ENCODE data around the gene HCN2.
"Not testable (repeated sequence)": the region's sequence is repeated elsewhere in the genome, so short reads cannot be mapped to it uniquely, and the experiment has no call there.

HCN2 gene

DNA sequence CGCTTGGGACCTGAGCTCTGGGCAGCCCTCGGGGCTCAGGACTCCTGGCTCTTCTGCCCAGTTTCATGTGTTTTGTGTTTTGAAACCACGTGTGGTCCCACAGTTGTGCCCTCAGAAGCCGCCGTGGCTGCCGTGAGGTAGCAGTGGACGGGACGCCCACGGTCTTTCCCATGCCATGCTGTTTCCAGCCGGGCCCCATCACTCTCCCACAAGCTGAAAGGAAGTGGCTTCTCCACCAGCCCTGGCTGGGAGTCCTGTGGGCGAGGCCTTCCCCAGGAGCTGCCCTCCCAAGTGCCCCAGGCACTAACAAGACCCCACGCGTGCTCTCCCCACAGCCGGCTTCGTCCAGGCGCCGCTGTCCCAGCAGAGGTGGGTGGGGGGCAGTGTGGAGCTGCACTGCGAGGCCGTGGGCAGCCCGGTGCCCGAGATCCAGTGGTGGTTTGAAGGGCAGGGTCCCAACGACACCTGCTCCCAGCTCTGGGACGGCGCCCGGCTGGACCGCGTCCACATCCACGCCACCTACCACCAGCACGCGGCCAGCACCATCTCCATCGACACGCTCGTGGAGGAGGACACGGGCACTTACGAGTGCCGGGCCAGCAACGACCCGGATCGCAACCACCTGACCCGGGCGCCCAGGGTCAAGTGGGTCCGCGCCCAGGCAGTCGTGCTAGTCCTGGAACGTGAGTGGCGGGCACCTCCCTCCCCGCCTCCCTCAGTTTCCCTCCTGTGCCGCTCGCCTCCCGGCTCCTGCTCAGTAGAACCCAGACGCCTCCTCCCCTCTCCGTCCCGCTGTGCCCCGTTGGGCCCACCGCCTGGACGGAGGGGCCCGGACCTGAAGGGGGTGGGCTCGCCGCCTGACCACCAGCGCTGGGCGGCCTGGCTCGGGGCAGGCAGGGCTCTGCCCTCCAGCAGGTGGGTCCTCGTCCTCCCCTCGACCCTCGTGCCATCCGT lies 12.0 kb upstream of the HCN2 start:
- H3K36me3 Mint-ChIP-seq = peaks cover 16% of the 10 kb centered on the region
- no peak overlapping the region for H3K4me3 Mint-ChIP-seq
- DNase-seq (ENCODE audit: low spot score in 2 of 2) (no peak), ATAC-seq (no peak)
- H3K4me1 Mint-ChIP-seq = peaks cover 33% of the 10 kb centered on the region
- no peaks in the 10 kb centered on the region for H3K9me3 Mint-ChIP-seq
- H3K27ac Mint-ChIP-seq = no peak overlapping the region

DNA sequence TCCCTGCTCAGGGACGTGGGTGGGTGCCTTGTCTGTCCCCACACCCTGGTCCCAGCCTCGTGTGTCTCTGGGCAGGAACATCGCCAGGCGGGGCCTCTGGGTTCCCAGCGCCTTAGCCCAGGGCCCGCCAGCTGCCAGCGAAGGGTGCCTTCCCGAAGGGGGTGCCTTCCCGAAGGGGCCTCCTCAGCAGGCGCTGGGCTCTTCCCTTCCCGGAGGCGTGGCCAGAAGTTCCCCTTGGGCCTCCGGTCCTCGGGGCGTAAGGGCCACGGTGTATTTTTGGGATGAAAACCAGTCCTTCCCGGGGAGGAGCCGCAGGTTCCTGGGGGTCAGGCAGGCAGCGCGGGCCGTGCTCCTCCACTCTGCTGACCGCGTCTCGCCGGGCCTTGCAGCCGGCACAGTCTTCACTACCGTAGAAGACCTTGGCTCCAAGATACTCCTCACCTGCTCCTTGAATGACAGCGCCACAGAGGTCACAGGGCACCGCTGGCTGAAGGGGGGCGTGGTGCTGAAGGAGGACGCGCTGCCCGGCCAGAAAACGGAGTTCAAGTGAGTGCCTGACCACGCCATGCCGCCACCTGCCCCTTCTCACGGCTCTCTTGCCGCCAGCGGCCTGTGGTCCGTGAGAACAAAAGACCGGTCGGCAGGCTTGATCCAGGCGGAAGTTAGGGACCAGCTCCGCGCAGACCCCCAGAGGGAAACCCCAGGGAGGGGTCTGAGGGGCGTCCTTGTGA lies 10.4 kb upstream of the HCN2 start:
- H3K4me3 Mint-ChIP-seq = no peak overlapping the region
- H3K9me3 Mint-ChIP-seq = no peaks in the 10 kb centered on the region
- no peak for ATAC-seq
- H3K27ac Mint-ChIP-seq = no peak overlapping the region
- peaks cover 26% of the 10 kb centered on the region for H3K36me3 Mint-ChIP-seq
- DNase-seq (ENCODE audit: low spot score in 2 of 2) = no peak
- peaks cover 31% of the 10 kb centered on the region for H3K4me1 Mint-ChIP-seq

DNA sequence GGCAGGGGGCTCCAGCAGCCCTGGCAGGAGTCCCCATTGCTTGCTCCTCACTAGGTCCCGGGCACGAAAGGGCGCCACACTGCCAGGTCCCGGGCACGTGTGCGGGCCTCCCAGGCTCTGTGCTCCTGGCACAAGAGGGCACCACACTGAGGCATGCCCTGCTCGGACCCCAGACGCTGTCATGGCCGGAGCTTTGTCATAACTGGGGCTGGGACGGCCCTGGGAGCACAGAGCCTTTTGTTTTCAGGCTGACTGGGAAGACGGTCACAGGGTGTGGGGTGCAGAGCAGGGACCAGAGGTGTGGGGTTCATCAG lies 9.9 kb upstream of the HCN2 start:
- Mint-ChIP-seq H3K9me3 (no peaks in the 10 kb centered on the region), H3K4me3 (no peak overlapping the region), H3K4me1 (peaks cover 27% of the 10 kb centered on the region), H3K27ac (no peak overlapping the region), H3K36me3 (peaks cover 26% of the 10 kb centered on the region)
- DNase-seq (ENCODE audit: low spot score in 2 of 2) = no peak
- ATAC-seq = no peak

DNA sequence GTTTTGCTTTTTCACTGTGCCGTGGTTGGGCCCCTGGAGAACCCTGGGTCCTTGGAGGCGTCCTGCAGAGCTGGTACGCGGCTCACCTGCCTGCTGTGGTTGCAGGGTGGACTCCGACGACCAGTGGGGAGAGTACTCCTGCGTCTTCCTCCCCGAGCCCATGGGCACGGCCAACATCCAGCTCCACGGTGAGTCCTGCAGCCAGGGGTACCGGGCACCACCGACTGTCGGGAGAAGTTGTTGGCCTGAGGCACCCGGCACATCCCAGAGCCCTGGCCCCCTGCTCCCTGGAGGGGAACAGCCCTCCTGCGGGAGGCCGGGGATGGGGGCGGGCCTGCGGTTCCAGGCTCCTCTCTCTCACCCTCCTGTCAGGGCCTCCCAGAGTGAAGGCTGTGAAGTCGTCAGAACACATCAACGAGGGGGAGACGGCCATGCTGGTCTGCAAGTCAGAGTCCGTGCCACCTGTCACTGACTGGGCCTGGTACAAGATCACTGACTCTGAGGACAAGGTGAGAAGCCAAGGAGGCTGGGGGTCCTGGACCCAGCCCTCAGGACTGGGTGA lies 9.3 kb upstream of the HCN2 start:
- no peak overlapping the region for H3K4me3 Mint-ChIP-seq
- peaks cover 26% of the 10 kb centered on the region for H3K36me3 Mint-ChIP-seq
- H3K4me1 Mint-ChIP-seq = peaks cover 22% of the 10 kb centered on the region
- ATAC-seq = no peak
- no peak for DNase-seq (ENCODE audit: low spot score in 2 of 2)
- H3K27ac Mint-ChIP-seq = no peak overlapping the region
- no peaks in the 10 kb centered on the region for H3K9me3 Mint-ChIP-seq

DNA sequence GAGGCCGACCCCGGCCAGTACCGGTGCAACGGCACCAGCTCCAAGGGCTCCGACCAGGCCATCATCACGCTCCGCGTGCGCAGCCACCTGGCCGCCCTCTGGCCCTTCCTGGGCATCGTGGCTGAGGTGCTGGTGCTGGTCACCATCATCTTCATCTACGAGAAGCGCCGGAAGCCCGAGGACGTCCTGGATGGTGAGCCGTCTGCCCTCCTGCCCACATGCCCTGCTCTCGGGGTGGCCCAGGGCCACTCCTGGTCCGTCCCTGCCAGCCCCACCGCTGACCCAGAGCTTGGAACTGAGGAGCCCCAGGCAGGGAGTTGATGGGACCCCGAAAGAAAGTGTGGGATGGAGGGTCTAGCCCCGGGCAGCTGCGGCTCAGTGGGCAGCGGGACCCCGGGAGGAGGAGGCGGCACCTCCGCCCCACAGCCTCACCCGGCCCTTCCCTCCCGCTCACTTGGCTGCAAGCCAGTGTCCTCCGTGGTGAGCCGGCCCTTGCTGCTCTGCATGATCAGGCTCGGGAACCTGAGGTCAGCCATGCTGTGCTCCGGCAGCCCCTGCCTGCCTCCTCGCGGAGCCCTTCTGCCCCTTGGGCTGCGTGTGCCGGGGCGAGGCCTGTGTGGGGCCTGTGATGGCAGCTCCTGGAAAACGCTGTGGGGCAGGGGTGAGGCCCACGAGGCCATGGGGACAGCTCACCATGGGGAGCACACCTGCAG lies 8.1 kb upstream of the HCN2 start:
- no peak overlapping the region for H3K27ac Mint-ChIP-seq
- no peak overlapping the region for H3K4me3 Mint-ChIP-seq
- DNase-seq (ENCODE audit: low spot score in 2 of 2) = no peak
- peaks cover 26% of the 10 kb centered on the region for H3K36me3 Mint-ChIP-seq
- H3K9me3 Mint-ChIP-seq = no peaks in the 10 kb centered on the region
- ATAC-seq = no peak
- H3K4me1 Mint-ChIP-seq = peaks cover 10% of the 10 kb centered on the region

DNA sequence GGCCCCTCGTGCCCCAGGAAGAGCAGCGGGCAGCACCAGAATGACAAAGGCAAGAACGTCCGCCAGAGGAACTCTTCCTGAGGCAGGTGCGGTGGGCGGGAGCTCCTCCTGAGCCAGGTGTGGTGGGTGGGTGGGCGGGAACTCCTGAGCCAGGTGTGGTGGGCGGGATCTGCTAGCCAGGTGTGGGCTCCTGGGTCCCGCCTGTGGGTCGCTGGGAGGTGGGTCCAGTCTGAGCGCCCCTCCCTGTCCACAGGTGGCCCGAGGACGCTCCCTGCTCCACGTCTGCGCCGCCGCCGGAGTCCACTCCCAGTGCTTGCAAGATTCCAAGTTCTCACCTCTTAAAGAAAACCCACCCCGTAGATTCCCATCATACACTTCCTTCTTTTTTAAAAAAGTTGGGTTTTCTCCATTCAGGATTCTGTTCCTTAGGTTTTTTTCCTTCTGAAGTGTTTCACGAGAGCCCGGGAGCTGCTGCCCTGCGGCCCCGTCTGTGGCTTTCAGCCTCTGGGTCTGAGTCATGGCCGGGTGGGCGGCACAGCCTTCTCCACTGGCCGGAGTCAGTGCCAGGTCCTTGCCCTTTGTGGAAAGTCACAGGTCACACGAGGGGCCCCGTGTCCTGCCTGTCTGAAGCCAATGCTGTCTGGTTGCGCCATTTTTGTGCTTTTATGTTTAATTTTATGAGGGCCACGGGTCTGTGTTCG lies 7.0 kb upstream of the HCN2 start:
- no peak for DNase-seq (ENCODE audit: low spot score in 2 of 2)
- Mint-ChIP-seq H3K4me3 (no peak overlapping the region), H3K4me1 (peaks cover 6% of the 10 kb centered on the region), H3K27ac (no peak overlapping the region), H3K9me3 (no peaks in the 10 kb centered on the region), H3K36me3 (peaks cover 26% of the 10 kb centered on the region)
- ATAC-seq = no peak

DNA sequence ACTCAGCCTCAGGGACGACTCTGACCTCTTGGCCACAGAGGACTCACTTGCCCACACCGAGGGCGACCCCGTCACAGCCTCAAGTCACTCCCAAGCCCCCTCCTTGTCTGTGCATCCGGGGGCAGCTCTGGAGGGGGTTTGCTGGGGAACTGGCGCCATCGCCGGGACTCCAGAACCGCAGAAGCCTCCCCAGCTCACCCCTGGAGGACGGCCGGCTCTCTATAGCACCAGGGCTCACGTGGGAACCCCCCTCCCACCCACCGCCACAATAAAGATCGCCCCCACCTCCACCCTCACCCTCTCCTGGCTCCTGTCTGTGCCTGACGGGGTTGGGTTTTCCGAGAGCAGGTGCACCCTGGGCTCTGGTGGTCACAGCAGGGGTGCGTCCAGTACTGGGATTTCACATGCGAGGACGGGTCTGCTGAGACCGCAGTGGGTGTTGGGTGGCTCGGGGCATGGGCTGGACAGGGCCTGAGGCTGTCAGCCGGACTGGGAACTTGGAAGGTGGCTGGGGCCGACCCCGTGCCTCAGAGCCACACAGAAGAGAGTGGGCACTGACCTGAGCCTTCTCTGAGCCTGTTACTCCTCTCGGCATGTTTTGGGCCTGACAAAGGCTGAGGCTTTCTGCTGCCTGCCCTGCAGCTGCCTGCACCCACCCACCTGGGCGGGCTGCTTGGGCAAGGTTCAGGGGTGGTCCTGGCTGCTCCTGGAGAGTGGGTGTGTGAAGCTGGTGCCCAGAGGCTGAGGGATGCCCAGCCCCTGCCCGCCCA lies 6.3 kb upstream of the HCN2 start:
- no peak for ATAC-seq
- Mint-ChIP-seq H3K9me3 (no peaks in the 10 kb centered on the region), H3K4me3 (no peak overlapping the region), H3K4me1 (peaks cover 10% of the 10 kb centered on the region), H3K36me3 (peaks cover 26% of the 10 kb centered on the region), H3K27ac (peak overlapping the region; percentile 58)
- DNase-seq (ENCODE audit: low spot score in 2 of 2) = no peak

DNA sequence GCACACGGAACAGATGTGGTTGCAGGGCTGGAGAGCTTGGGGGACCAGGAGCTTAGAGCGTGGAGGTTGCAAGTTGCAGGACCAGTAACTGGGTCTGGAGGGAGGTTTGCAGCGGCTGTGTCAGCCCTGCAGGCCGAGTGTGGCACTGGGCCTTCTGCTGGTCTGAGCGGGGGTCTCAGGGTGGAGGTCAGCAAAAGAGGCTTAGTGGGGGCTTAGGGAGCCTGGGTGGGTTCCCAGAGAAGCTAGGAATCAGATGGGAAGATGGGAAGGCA lies 5.8 kb upstream of the HCN2 start:
- H3K27ac Mint-ChIP-seq = peak overlapping the region; percentile 58
- ATAC-seq = no peak

DNA sequence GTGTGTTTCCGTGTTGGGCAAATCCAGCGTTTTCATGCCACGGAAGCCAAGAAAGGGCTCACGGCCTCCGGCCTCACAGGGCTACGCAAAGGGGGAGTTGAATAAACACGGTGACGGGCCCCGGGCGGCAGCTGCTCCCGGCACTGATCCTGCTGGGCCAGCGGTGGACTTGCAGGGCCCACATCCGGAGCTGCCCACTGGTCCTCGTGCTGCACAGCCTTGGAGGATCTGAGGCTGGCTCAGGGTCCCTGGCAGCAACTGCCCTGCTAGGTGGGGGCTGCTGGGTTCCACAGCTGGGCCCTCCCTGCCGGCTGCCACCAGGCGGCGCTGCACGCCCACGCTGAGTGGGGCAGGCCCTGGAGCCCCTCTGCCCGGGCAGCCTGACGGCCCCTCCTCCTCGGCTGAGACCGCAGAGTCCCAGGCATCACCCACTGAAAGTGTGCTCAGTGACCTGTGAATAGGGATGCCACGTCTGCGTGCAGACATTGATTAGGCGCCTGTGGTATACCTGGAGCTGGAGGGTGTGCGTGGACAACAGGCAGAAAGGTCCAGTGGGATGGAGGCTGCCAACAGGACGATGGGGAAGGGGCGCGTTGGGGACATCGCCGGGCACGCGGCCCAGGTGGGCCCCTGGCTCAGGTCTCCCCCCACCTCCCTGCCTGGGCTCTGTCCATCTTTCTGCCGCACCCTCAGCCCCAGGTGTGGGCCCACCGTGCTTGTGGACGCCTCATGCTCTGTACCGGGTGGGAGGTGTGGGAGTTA lies 5.3 kb upstream of the HCN2 start:
- Mint-ChIP-seq H3K9me3 (no peaks in the 10 kb centered on the region), H3K4me1 (peaks cover 12% of the 10 kb centered on the region), H3K36me3 (peaks cover 26% of the 10 kb centered on the region), H3K27ac (peak overlapping the region; percentile 58), H3K4me3 (no peak overlapping the region)
- peak; percentile 74 to 84 for DNase-seq (ENCODE audit: low spot score in 2 of 2)
- ATAC-seq = peak; percentile 74

More for the DNA sequence above, 5.8 kb upstream of the HCN2 start:
- Mint-ChIP-seq H3K9me3 (no peaks in the 10 kb centered on the region), H3K36me3 (peaks cover 26% of the 10 kb centered on the region), H3K4me1 (peaks cover 12% of the 10 kb centered on the region), H3K4me3 (no peak overlapping the region)
- DNase-seq (ENCODE audit: low spot score in 2 of 2) = no peak

DNA sequence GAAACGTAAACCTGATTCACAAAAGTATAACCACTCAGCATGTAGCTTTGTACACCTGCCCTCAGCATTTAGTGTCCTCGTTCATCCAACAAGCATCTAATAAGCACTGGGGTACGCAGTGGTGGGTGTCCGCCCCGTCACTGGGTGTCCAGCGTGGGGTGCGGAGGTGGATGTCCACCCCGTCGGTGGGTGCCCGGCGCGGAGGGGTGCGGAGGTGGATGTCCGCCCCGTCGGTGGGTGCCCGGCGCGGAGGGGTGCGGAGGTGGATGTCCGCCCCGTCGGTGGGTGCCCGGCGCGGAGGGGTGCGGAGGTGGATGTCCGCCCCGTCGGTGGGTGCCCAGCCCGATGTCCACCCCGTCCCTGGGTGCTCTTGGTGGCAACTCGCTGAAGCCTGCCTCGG lies 4.5 kb upstream of the HCN2 start:
- H3K4me1 Mint-ChIP-seq = peaks cover 12% of the 10 kb centered on the region
- H3K9me3 Mint-ChIP-seq; DNase-seq (ENCODE audit: low spot score in 2 of 2); H3K4me3 Mint-ChIP-seq; H3K27ac Mint-ChIP-seq; ATAC-seq: not testable (repeated sequence)
- peaks cover 22% of the 10 kb centered on the region for H3K36me3 Mint-ChIP-seq

DNA sequence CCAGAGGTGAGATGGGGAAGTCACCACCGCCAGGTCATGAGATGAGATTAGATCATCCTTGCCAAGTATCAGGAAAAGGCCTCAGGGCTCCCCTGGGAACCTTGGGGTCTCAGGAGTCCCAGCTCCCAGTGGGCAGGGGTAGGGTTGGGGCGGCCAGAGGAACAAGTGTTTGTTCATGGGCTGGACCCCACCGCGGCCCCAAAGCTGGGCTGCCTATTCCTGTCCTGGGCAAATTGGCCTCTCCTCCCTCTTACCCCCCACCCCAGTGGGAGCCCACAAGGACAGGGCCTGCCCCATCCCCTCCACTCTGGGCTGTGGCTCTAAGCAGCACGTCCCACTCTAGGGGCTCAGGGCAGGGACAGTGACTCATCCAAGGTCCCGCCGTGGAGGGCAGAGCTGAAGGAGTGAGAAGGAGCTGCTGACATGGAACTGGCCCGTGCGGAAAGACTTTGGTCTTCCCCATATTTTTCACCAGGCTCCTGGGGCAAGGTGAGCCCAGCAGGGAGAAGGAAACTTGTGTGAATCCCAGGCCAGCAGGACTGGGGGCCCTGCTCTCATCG lies 4.0 kb upstream of the HCN2 start:
- H3K4me3 Mint-ChIP-seq = no peak overlapping the region
- peaks cover 12% of the 10 kb centered on the region for H3K4me1 Mint-ChIP-seq
- no peak for ATAC-seq
- H3K9me3 Mint-ChIP-seq = no peaks in the 10 kb centered on the region
- peaks cover 17% of the 10 kb centered on the region for H3K36me3 Mint-ChIP-seq
- DNase-seq (ENCODE audit: low spot score in 2 of 2) = no peak
- H3K27ac Mint-ChIP-seq = no peak overlapping the region

DNA sequence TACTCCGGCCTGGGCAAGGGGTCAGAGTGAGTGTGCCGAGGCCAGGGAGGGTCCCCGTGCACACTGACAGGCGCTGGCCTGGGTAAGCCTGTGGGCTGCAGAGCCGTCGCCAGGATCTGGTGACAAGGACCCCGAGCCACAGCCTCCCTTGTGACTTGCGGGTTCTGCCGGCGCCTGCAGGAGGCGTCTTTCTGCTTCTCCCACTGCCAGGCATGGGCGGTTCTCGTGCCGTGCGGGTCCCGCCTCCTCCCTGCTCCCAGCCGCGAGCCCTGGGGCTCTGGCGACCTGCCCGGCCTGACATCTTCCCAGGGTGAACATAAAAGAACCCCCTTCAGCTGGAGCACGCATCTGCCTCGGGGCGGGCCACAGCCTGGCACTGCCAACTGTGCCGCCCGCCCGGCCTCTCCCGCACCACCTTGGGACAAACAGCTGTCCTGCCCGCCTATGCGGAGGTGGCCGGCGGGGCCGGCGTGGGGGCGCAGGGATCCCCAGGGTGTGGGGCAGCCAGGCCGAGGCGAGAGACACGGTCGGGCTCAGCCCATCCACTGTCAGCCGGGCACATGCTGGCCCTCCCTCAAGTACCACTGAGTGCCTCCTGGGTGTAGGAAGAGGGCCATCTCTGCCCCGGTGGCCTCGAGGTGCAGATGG lies 1.5 kb upstream of the HCN2 start:
- Mint-ChIP-seq H3K36me3 (peaks cover 7% of the 10 kb centered on the region), H3K27ac (no peak overlapping the region), H3K9me3 (no peaks in the 10 kb centered on the region), H3K4me1 (peaks cover 12% of the 10 kb centered on the region), H3K4me3 (peak overlapping the region; percentile 34)
- peak in 1 of 2 donors; percentile 75 for DNase-seq (ENCODE audit: low spot score in 2 of 2)
- ATAC-seq = peak; percentile 68

Measured in stimulated activated effector memory CD8-positive, alpha-beta T cell treated with anti-CD3 and anti-CD28 coated beads, Interleukin-12 subunit alpha, Interleukin-12 subunit beta, amount 100 ng/mL, for 72 hours (primary cell).